ENCODE data around the gene SGCG.

GRCh38 chr13:23288564-23288963, 107.8 kb downstream of the SGCG start:
- TF ChIP-seq ZNF274 (IDR thresholded peaks at IDR 0.05; ENCODE audit: low read depth, low read length): no peak
- TF ChIP-seq SUZ12 (IDR thresholded peaks at IDR 0.05; ENCODE audit: extremely low read depth, insufficient read depth, insufficient read length): no peak

Measured in NT2/D1 (cell line).